Fibroblast of villous mesenchyme (primary cell): ENCODE measurements around the gene MTX2. TPM values are rescaled to one million over a fixed set of nuclear protein-coding genes. Genes with fewer than 3 reads are reported as not detected.
A peak's percentile ranks its signal among the peaks of the same experiment; 100 is the strongest.

Source experiments
- DNase-seq: peaks from one replicate; pipeline ENCODE4 v3.0.0-alpha.2; 2010; ENCODE audit warnings: low read depth
- H3K4me3 ChIP-seq: 2 replicates; pipeline ENCODE4 v1.5.1; 2011; ENCODE audit warnings: low read depth, mild to moderate bottlenecking, low read length
- CTCF ChIP-seq: IDR thresholded peaks from 2 replicates; pipeline ENCODE4 v1.5.1; 2012; ENCODE audit warnings: low read depth, mild to moderate bottlenecking, low read length; ENCODE audit not compliant: insufficient read depth
- total RNA-seq: library from RNA; depleted of rRNA; stranded (reverse); fragments of >200 nt; gene quantifications from 2 replicates; pipeline ENCODE4 v1.2.3, GENCODE V29; 2012

MTX2 gene
- total RNA-seq, 1 donor = 16.8 TPM

- no peak for TF ChIP-seq CTCF
- no peak for DNase-seq
- H3K4me3 ChIP-seq = no peak overlapping the region
Measured at GRCh38 chr2:176283291-176284068, 14.2 kb downstream of the MTX2 start.

- DNase-seq = no peak
- no peak for TF ChIP-seq CTCF
- H3K4me3 ChIP-seq = no peak overlapping the region
Measured at GRCh38 chr2:176284461-176285049, 15.3 kb downstream of the MTX2 start.

DNA sequence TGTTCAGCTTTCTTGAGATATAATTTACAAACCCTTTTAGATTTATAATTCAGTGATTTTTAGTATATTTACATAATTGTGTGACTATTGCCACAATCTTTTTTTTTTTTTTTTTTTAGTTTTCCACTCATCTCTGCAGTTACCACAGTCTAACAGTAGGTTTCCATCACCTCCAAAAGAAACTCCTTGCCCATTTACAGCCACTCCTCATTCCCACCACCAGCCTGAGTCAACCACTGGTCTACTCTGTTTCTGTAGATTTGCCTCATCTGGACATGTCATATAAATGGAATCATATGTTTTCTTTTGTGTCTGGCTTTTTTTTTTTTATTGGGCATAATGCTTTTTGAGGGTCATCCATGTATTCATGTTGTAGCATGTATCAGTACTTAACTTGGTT lies 16.1 kb downstream of the MTX2 start:
- no peak for TF ChIP-seq CTCF
- H3K4me3 ChIP-seq = no peak overlapping the region
- no peak for DNase-seq

DNA sequence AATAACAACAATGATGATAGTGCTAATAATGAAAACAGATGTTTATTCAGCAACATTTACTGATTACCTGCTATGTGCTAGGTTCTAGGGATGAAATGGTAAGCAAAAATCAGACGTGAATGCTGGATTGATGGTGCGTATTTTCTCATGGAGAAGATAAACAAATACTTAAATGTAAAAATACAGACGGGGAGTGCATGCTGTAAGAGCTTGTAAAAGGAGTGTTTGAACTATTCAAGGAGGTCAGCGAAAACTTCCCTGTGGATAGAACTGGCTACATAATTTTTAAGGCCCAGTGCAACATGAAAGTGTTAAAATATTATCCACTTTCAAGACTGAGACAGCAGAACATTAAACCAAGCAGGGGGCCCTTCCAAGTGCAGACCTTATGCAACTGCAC lies 22.1 kb downstream of the MTX2 start:
- no peak for TF ChIP-seq CTCF
- DNase-seq = peak; percentile 20
- no peak overlapping the region for H3K4me3 ChIP-seq

DNA sequence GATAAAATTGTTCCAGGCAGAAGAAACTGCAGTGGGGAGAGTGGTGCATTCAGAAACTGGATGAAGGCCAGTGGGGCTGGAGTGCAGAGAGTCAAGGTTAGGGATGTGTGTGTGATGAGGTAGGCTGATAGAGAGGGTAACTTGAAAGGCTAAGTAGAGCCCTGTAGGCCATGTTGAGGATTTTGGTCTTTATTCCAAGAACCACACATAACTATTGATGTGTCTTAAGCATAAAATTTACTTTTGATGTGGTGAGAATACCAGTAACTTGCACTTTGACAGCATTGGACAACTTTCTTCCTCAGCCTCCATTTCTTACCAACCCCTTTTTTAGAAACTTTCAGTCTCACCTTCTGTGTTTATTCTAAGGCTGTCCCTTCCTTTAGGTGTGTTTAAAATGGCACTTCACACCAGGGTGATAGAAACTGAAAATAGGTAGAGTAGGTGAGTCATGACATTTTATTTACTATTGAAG lies 22.6 kb downstream of the MTX2 start:
- no peak for TF ChIP-seq CTCF
- DNase-seq = no peak
- no peak overlapping the region for H3K4me3 ChIP-seq

DNA sequence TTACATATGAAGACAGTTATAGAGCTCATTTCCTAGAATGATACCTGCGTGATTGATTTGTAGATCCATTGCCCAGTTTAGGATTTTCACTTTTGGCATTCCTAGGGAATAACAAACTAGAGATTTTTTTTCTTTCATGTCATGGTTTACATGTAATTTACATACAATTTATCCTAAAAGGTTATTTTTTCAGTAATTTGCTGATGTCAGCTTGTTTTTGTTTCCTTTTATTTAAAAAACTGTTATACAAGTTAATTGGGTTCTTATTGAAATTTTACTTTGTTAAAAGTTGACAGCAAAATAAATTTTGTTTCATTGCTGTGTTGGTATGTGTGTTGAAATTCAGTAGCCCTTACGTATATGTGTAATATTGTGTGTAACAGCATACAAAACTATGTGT lies 23.4 kb downstream of the MTX2 start:
- TF ChIP-seq CTCF = no peak
- no peak for DNase-seq
- no peak overlapping the region for H3K4me3 ChIP-seq
